HG03045 (cell line): Measurements from ENCODE around the gene C16orf90.
"Not testable (repeated sequence)": the region's sequence is repeated elsewhere in the genome, so short reads cannot be mapped to it uniquely, and the experiment has no call there.

Experiments
- ATAC-seq: cut with Tn5 transposase; IDR thresholded peaks from one replicate; pipeline ENCODE4 v1.9.1; 2021; ENCODE audit warnings: mild to moderate bottlenecking, moderate library complexity; ENCODE audit not compliant: unreplicated experiment

The C16orf90 gene

GRCh38 chr16:3495176-3495575 lies at the start of gene C16orf90:
Gene C16orf90, minus strand, starts transcription at chr16:3495489. Its CDS starts 68 bp downstream, at chr16:3495421.
- ATAC-seq, result no peak

DNA sequence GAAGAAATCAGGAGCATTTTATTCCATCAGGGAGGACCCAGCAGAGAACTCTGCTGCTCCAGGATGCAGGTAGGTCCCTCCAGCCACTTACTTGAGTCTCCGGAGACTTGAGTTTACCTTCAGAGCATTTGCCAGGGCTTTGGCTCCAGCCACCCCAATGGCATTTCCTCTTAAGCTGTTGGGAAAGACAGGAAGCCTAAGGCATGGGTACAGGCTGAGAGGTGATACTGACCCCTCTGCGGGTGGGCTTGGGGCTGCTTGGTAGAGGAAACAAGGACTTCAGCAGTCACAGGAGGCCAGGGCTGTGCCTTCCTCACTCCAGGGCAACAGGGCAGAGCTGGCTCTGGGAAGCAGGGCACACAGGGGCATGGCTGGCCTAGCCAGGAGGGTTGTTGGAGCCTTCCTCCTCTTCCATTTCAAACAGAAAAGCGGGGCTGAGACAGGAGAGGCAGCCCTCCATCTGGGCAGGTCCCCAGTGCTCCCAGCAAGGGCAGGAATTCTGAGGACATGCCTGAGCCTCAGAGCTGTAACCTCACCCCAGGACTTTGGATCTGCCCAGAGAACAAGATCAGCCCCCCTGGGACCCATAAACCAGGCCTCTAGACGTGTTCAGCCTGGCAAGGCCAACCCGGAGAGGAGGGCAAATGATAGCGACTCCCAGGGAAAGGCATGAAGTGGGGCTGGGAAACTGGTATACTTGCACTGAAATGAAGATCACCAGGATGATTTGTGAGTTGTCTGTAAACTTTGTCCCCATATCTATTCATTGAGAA lies 47.5 kb upstream of the C16orf90 start:
- no peak for ATAC-seq

GRCh38 chr16:3541527-3542155 lies 46.4 kb upstream of the C16orf90 start:
- ATAC-seq, result no peak

GRCh38 chr16:3538222-3538621 lies 42.9 kb upstream of the C16orf90 start:
- no peak for ATAC-seq

- ATAC-seq, result no peak
Measured at GRCh38 chr16:3536851-3537250, 41.6 kb upstream of the C16orf90 start.

DNA sequence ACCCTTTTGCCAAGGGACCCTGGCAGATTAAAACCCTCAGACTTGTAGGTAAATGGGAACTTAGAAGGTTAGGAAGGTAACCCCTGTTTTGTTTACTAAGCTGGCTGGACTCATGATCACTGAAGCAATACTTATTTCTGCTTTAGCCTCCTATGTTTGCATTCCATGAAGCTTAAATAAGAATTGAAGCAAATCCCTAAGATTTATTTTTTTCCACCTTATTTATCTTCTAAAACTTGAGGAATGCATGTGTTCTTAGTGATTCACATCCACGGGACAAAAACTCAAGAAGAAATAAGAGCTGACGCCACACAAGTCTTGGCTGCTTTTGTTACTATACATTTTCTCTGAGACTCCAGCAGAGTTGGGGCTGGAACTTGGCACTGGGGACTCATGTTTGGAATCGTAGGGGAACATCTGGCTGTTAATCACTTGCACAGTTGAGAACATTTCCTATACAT lies 41.0 kb upstream of the C16orf90 start:
- ATAC-seq, result no peak

DNA sequence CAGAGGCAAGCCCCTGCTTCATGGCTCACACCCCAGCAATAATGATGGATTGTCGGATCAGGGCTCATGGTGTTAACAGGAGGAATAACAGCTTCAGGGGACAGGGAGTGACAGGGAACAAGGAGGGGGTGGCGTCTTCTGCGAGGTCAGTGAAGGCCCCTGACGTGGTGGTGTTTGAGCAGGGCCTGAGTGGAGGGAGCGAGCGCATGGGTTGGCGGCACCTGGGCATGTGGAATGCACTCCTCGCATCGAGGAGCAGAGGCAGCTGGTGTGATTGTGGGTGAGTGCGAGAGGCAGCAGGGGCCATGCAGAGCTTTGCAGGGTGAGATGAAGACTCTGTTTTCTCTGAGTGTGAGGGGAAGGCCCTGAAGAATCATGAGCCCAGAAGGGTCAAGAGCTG lies 38.8 kb upstream of the C16orf90 start:
- ATAC-seq, result no peak

DNA sequence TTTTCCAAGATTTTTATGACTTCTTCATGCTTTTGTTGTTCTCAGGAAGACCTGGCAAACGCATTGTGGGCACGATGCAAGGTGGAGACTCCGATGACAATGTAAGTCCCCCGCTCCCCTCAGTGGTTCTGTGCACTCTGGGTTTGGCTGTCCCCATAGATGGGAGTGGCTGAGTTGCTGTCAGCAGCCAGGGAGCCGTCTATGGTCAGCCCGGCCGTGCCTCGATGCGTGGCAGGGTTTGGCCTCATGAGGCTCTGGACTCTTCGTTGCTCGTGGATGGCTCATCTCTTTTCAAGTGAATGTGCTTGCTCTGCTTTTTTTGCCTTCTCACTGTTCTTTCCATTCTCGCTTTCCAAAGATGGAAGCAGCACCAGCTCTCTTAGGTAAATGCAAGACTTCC lies 37.5 kb upstream of the C16orf90 start:
- ATAC-seq, result no peak

DNA sequence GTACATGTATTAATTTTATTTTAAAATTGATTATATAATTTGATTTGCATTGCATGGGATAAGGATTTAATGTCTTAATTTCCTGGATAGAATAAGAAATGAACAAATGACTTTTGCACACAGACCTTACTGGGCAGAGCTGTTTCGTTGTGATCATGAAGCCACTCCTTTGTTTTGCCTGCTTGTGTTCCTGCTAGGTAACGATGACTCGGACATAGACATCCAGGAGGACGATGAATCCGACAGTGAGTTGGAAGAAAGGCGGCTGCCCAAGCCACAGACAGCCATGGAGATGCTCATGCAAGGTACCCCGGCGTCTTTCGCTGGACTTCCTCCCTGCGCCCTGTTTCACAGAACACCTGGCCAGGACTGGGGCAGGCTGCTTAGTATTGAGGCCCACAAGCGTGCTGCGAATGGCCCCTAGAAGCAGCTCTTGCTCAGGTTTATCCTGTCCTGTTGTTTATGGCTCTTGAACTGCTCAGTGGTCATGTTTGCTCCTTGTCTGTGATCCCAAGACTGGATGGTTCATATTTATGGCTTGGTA lies 35.2 kb upstream of the C16orf90 start:
- no peak for ATAC-seq

DNA sequence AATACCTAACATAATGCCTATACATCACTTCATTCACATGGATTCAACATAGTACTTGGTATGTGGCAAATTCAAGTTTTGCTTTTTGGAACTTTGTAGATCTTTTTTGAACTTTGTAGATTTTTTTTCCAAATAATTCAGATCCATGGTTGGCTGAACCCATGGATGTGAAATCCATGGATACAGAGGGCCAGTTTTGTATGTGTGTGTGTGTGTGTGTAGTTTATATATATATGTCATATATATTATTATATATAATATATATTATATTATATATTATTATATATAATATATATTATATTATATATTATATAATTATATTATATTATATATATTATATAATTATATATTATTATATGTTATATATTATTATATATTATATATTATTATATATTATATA lies 33.9 kb upstream of the C16orf90 start:
- no peak for ATAC-seq

GRCh38 chr16:3528406-3528805 lies 33.1 kb upstream of the C16orf90 start:
- ATAC-seq, result no peak

DNA sequence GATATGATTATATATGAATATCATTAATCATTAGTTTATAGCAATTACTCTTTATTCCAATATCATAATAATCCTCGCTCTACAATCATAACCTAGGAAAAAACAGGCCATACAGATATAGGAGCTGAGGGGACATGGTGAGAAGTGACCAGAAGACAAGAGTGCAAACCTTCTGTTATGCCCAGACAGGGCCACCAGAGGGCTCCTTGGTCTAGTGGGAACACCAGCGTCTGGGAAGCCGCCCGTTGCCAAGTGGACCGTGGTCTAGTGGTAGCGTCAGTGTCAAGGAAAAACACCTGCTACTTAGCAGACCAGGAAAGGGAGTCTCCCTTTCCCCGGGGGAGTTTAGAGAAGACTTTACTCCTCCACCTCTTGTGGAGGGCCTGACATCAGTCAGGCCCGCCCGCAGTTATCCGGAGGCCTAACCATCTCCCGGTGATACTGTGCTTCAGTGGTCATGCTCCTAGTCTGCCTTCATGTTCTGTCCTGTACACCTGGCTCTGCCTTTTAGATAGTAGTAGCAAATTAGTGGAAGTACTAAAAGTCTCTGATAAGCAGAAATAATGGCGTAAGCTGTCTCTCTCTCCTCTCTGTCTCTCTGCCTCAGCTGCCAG lies 32.0 kb upstream of the C16orf90 start:
- not testable (repeated sequence) for ATAC-seq

DNA sequence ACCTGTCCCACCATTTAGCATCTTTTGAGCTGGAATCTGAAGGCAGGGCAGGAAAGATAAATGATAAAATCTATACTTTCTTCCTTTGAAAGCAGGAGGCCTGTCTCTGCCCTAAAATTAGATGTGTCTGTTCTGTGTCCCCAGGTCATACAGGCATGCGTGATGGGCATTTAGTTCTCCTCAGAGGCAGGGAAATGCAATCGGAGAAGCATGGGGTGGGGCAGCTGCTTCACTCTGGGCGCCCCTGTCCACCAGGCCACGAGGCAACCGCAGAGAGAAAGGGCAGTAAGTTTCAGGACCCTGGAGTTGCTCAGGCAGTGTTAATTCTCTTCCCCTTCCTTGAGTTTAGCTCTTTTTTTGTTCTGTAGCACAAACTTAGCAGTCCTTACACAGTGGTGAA lies 30.7 kb upstream of the C16orf90 start:
- no peak for ATAC-seq

DNA sequence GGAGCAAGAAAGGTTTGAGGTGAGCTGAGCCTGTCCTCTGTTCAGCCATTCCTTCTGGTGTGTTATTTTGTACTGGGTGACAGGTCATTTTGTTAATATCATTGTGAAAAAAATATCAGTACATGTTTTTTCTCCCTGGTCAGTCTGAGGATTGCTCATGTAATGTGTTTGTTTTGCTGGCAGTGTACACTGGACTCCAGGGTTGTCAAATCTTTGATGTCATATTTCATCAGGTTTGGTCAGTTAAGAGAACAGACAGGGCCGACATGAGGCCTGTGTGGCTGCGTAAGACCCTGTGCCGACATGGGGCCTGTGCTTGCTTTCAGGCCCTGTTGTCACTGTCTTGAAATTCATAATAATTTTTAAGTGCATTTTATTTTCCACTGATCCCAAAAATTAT lies 28.0 kb upstream of the C16orf90 start:
- ATAC-seq, result no peak

- no peak for ATAC-seq
Measured at GRCh38 chr16:3520841-3521240, 25.6 kb upstream of the C16orf90 start.

DNA sequence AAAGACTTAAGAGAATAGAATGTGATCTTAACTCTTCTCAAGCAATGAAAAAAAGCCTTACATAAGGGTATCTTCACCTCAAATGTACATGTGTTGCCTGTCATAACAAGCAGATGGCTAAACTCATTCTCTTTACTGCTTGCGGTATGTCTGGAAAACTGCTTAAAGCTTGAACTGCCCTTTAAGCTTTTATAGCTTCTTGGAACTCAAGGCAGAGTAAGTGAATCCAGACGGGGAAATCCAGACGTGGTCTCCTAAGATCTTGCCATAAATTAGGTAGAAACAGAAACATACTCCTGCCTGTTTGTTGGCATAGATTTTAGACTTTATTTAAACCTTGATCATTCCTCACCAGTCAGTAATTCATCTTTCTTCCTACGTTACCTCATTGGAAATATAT lies 25.1 kb upstream of the C16orf90 start:
- no peak for ATAC-seq

- no peak for ATAC-seq
Measured at GRCh38 chr16:3519581-3519980, 24.3 kb upstream of the C16orf90 start.

GRCh38 chr16:3518986-3519348 lies 23.7 kb upstream of the C16orf90 start:
- ATAC-seq, result no peak

GRCh38 chr16:3518292-3518985 lies 23.1 kb upstream of the C16orf90 start:
- ATAC-seq, result no peak

GRCh38 chr16:3515897-3516296 lies 20.6 kb upstream of the C16orf90 start:
- ATAC-seq, result no peak

GRCh38 chr16:3514621-3515020 lies 19.3 kb upstream of the C16orf90 start:
- ATAC-seq, result no peak
